DND-41 (cell line): ENCODE data around the gene THBS3.

Experiments used
- ATAC-seq: fragments of 200-7000 bp; cut with Tn5 transposase; 3 replicates; pipeline ENCODE4 v1.9.1; 2021; ENCODE audit warnings: low read depth; ENCODE audit not compliant: insufficient read depth
- DNase-seq: peaks from one replicate; pipeline ENCODE4 v3.0.0-alpha.2; 2020
- H2AFZ ChIP-seq: 2 replicates; pipeline ENCODE4 v1.6.0; 2012; ENCODE audit warnings: low read depth, low read length
- H3K27ac ChIP-seq: 2 replicates; pipeline ENCODE4 v1.5.1; 2012; ENCODE audit warnings: low read length, inconsistent platforms
- H3K27me3 ChIP-seq: fragments of 200-600 bp; sonication (generic); 2 replicates; pipeline ENCODE4 v1.6.0; 2012; ENCODE audit warnings: low read length, mild to moderate bottlenecking, inconsistent platforms; ENCODE audit not compliant: insufficient read depth, poor library complexity
- H3K36me3 ChIP-seq: 2 replicates; pipeline ENCODE4 v1.5.1; 2012; ENCODE audit warnings: low read length, inconsistent platforms; ENCODE audit not compliant: insufficient read depth
- H3K4me1 ChIP-seq: 2 replicates; pipeline ENCODE4 v1.5.1; 2012; ENCODE audit warnings: mild to moderate bottlenecking, low read length; ENCODE audit not compliant: insufficient read depth
- H3K4me2 ChIP-seq: 2 replicates; pipeline ENCODE4 v1.6.0; 2012; ENCODE audit warnings: mild to moderate bottlenecking, moderate library complexity, low read length, inconsistent platforms; ENCODE audit not compliant: insufficient read depth
- H3K4me3 ChIP-seq, 2 experiments: fragments of 200-600 bp in 1 of 2; shearing (Covaris generic) in 1 of 2; 2 replicates each; pipeline ENCODE4 v1.5.1; 2012 to 2016; ENCODE audit warnings: inconsistent platforms in 2 of 2, low read length in 2 of 2, mild to moderate bottlenecking in 2 of 2, low read depth in 1 of 2, moderate library complexity in 1 of 2
- H3K79me2 ChIP-seq: 2 replicates; pipeline ENCODE4 v1.6.0; 2012; ENCODE audit warnings: low read length, inconsistent platforms; ENCODE audit not compliant: insufficient read depth
- H3K9ac ChIP-seq: 2 replicates; pipeline ENCODE4 v1.6.0; 2012; ENCODE audit warnings: low read depth, mild to moderate bottlenecking, inconsistent platforms, low read length, moderate library complexity
- H3K9me3 ChIP-seq: 2 replicates; pipeline ENCODE4 v1.5.1; 2012; ENCODE audit warnings: low read length, moderate library complexity, mild to moderate bottlenecking, inconsistent platforms; ENCODE audit not compliant: insufficient read depth, severe bottlenecking
- H4K20me1 ChIP-seq: 2 replicates; pipeline ENCODE4 v1.6.0; 2012; ENCODE audit warnings: low read length; ENCODE audit not compliant: insufficient read depth
- CTCF ChIP-seq: IDR thresholded peaks from 2 replicates; pipeline ENCODE4 v1.5.1; 2012; ENCODE audit warnings: borderline replicate concordance, low read length, moderate library complexity, mild to moderate bottlenecking; ENCODE audit not compliant: poor library complexity, severe bottlenecking; ENCODE audit errors: extremely low read depth
- EZH2 ChIP-seq: IDR thresholded peaks from 3 replicates; pipeline ENCODE4 v1.6.1; 2012; ENCODE audit warnings: borderline replicate concordance, low read depth, mild to moderate bottlenecking, moderate library complexity, low read length, inconsistent platforms; ENCODE audit not compliant: severe bottlenecking

The THBS3 gene

GRCh38 chr1:155254714-155255242, 47.1 kb upstream of the THBS3 start:
- peak overlapping the region; percentile 61 for H2AFZ ChIP-seq
- no peaks in the 10 kb centered on the region for H3K9me3 ChIP-seq
- TF ChIP-seq EZH2 (no peak), CTCF (no peak)
- H3K79me2 ChIP-seq, result peaks cover 21% of the 10 kb centered on the region
- no peaks in the 10 kb centered on the region for H4K20me1 ChIP-seq
- no peaks in the 10 kb centered on the region for H3K27me3 ChIP-seq
- H3K36me3 ChIP-seq, result peaks cover 17% of the 10 kb centered on the region
- peak; percentile 2; the same call in 2 of the 3 replicates for ATAC-seq
- peak overlapping the region; percentile 49 to 60 for H3K4me3 ChIP-seq
- peak overlapping the region; percentile 85 for H3K4me2 ChIP-seq
- peaks cover 47% of the 10 kb centered on the region for H3K4me1 ChIP-seq
- peak overlapping the region; percentile 66 for H3K9ac ChIP-seq
- peak overlapping the region; percentile 67 for H3K27ac ChIP-seq
- peak; percentile 34 for DNase-seq

GRCh38 chr1:155254228-155254713, 46.6 kb upstream of the THBS3 start:
- peak overlapping the region; percentile 67 for H3K27ac ChIP-seq
- H3K36me3 ChIP-seq, result peaks cover 12% of the 10 kb centered on the region

GRCh38 chr1:155253797-155254196, 46.1 kb upstream of the THBS3 start:
- H3K36me3 ChIP-seq, result peaks cover 13% of the 10 kb centered on the region
- peak overlapping the region; percentile 66 for H3K9ac ChIP-seq
- peaks cover 21% of the 10 kb centered on the region for H3K79me2 ChIP-seq
- DNase-seq (no peak), ATAC-seq (no peak)
- H3K9me3 ChIP-seq, result no peaks in the 10 kb centered on the region
- H3K27ac ChIP-seq, result peak overlapping the region; percentile 67
- peak overlapping the region in 1 of 2 experiments; percentile 60; a peak in 2 of 4 replicates for H3K4me3 ChIP-seq
- H2AFZ ChIP-seq, result no peak overlapping the region
- H4K20me1 ChIP-seq, result no peaks in the 10 kb centered on the region
- no peaks in the 10 kb centered on the region for H3K27me3 ChIP-seq
- H3K4me2 ChIP-seq, result peak overlapping the region; percentile 85
- H3K4me1 ChIP-seq, result peaks cover 47% of the 10 kb centered on the region
- no peak for TF ChIP-seq EZH2
- no peak for TF ChIP-seq CTCF

More at GRCh38 chr1:155254228-155254713, 46.6 kb upstream of the THBS3 start:
- ATAC-seq (no peak), DNase-seq (peak; percentile 32)
- H3K27me3 ChIP-seq, result no peaks in the 10 kb centered on the region
- H2AFZ ChIP-seq, result 0 out of 2 replicates have a peak overlapping the region, but pooled peaks have one; percentile 61
- TF ChIP-seq CTCF, result no peak
- TF ChIP-seq EZH2, result no peak
- H3K4me3 ChIP-seq, result peak overlapping the region; percentile 49 to 60; a peak in 3 of 4 replicates
- no peaks in the 10 kb centered on the region for H4K20me1 ChIP-seq
- H3K9ac ChIP-seq, result peak overlapping the region; percentile 66
- H3K79me2 ChIP-seq, result peaks cover 21% of the 10 kb centered on the region
- peaks cover 47% of the 10 kb centered on the region for H3K4me1 ChIP-seq
- H3K9me3 ChIP-seq, result no peaks in the 10 kb centered on the region
- peak overlapping the region; percentile 85 for H3K4me2 ChIP-seq

- DNase-seq (no peak), ATAC-seq (no peak)
- no peaks in the 10 kb centered on the region for H3K9me3 ChIP-seq
- H3K27ac ChIP-seq, result peak overlapping the region; percentile 67; the same call in 1 of the 2 replicates
- no peak overlapping the region for H2AFZ ChIP-seq
- peak overlapping the region; percentile 66; the same call in 1 of the 2 replicates for H3K9ac ChIP-seq
- no peaks in the 10 kb centered on the region for H3K27me3 ChIP-seq
- peaks cover 47% of the 10 kb centered on the region for H3K4me1 ChIP-seq
- TF ChIP-seq EZH2 (no peak), CTCF (no peak)
- H3K4me3 ChIP-seq, result peak overlapping the region in 1 of 2 experiments; percentile 60; a peak in 1 of 4 replicates
- H3K79me2 ChIP-seq, result peaks cover 21% of the 10 kb centered on the region
- peaks cover 17% of the 10 kb centered on the region for H3K36me3 ChIP-seq
- H4K20me1 ChIP-seq, result no peaks in the 10 kb centered on the region
- H3K4me2 ChIP-seq, result peak overlapping the region; percentile 85
Measured at GRCh38 chr1:155253208-155253607, 45.5 kb upstream of the THBS3 start.
